Stimulated activated naive CD4-positive, alpha-beta T cell (primary cell): Measurements from ENCODE around the gene ZNF264.
"Not testable (repeated sequence)": the region's sequence is repeated elsewhere in the genome, so short reads cannot be mapped to it uniquely, and the experiment has no call there.

Experiments used
- DNase-seq, 6 experiments: peaks; one replicate each; lab custom pipeline; 2025; lab: John Stamatoyannopoulos, UW

The ZNF264 gene

GRCh38 chr19:57245066-57245465 lies 53.8 kb downstream of the ZNF264 start:
- DNase-seq: no peak

GRCh38 chr19:57245959-57246358 lies 54.7 kb downstream of the ZNF264 start:
- DNase-seq: no peak

GRCh38 chr19:57248646-57249045 lies 57.3 kb downstream of the ZNF264 start:
- no peak for DNase-seq

- no peak for DNase-seq
These were observed 58.0 kb downstream of the ZNF264 start for GRCh38 chr19:57249329-57249728.

- not testable (repeated sequence) for DNase-seq
These were observed 62.5 kb downstream of the ZNF264 start for GRCh38 chr19:57253767-57254166.

- no peak for DNase-seq
These were observed 70.7 kb downstream of the ZNF264 start for GRCh38 chr19:57262044-57262443.

GRCh38 chr19:57263244-57263741 lies 72.0 kb downstream of the ZNF264 start:
- DNase-seq: no peak

GRCh38 chr19:57267291-57267690 lies 76.0 kb downstream of the ZNF264 start:
- no peak for DNase-seq

GRCh38 chr19:57269515-57270250 lies 78.4 kb downstream of the ZNF264 start:
- no peak for DNase-seq

- no peak for DNase-seq
These were observed 80.0 kb downstream of the ZNF264 start for GRCh38 chr19:57271280-57271679.
